Mononuclear cell (primary cell): ENCODE data around the gene EPHA2. TPM values are rescaled to one million over a fixed set of nuclear protein-coding genes. Genes with fewer than 3 reads are reported as not detected.
A peak's percentile ranks its signal among the peaks of the same experiment; 100 is the strongest.
"Not testable (repeated sequence)": the region's sequence is repeated elsewhere in the genome, so short reads cannot be mapped to it uniquely, and the experiment has no call there.

Experiments
- H3K27me3 ChIP-seq: 2 replicates; pipeline ENCODE4 v1.6.0; 2011; ENCODE audit warnings: low read length, control low read depth; ENCODE audit not compliant: insufficient read depth
- H3K4me1 ChIP-seq: 2 replicates; pipeline ENCODE4 v1.5.1; 2011; ENCODE audit warnings: mild to moderate bottlenecking, low read length, control low read depth; ENCODE audit not compliant: insufficient read depth
- H3K4me3 ChIP-seq: 2 replicates; pipeline ENCODE4 v1.5.1; 2011; ENCODE audit warnings: mild to moderate bottlenecking, low read length, moderate library complexity
- H3K9me3 ChIP-seq: 2 replicates; pipeline ENCODE4 v1.5.1; 2011; ENCODE audit warnings: low read depth, mild to moderate bottlenecking, control low read depth, low read length
- total RNA-seq: library from RNA; depleted of rRNA; stranded (reverse); fragments of >200 nt; gene quantifications from one replicate; pipeline ENCODE4 v1.2.3, GENCODE V29; 2012

The EPHA2 gene
- total RNA-seq, 1 donor = 0.63 TPM

DNA sequence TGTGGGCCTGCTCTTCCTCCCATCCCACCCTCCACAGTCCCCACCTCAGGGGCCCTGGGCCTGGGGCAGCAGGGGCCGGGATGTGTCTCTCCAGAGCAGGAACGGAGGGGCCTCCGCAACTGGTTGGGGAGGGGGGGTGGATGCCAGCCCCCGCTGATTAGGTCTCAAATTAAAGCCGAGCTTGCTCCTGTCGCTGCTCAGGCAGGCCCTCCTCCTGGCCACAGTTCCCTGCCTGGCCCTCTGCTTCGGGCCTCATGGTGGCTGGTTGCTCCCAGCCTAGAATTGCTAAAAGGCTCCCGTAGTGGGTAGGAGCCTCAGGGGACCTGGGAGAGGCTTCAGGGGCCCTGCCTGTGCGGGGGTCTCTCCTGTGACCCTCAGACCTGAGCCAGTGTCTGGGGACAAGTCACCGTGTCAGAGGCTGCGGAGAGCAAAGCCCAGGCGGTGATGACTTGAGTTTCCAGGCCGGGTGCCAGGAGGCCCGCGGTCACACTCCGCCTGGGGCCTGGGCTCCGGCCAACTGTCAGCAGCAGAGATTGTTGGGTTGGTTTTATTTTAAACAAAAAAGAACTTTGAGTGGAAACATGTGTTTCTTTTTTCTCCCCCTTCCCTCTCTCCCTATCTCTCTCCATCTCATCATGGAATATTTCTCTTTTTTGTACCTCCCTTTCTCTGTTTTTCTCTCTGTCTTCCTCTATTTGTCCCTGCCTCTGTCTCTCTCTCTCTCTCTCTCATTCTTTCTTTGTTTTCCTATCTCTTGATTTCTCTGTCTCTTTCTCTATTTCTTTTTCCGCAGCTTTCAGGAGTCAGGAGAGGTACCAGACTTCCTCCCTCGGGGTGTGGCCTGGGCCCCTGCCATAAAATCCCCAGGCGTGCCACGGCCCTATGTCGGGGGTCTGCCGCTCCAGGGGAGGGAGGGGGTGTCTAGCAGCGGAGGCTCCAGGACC is 20.0 kb upstream of the EPHA2 start:
- Histone ChIP-seq H3K9me3 (no peaks in the 10 kb centered on the region), H3K4me3 (no peak overlapping the region), H3K4me1 (peaks cover 13% of the 10 kb centered on the region), H3K27me3 (no peaks in the 10 kb centered on the region)

DNA sequence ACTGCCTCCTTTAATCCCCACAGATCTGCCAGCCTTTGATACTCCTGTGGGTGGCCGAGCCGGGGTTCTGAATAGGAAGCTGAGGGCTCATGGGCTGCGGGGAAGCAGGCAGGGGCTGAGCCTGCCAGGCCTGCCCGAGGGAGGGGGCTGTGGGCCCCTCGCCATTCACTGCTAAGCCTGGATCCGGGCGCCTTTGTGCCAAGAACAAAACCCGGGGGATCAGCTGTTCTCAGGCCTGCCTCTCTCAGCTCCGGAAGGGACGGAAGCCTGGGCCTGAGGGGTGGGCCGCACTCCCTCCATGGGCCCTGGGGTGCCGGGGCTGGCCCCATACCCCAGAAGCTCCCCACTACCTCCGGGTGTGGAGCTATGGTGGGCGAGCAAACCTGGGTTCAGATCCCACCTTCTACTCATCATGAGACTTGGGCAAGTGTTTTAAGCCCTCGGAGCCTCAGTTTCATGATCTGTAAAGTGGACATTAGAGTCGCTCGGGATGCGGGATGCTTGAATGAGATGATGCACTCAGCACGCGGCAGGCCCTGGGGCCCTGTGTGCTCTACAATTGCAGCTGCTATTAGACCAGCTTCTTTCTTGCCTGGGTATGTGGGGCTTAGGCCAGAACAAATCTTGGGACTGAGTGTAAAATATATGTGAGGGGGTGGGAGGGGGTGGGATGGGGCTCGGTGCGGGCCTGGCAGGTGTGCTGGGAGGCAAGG is 19.2 kb upstream of the EPHA2 start:
- no peaks in the 10 kb centered on the region for H3K27me3 ChIP-seq
- no peaks in the 10 kb centered on the region for H3K9me3 ChIP-seq
- peaks cover 13% of the 10 kb centered on the region for H3K4me1 ChIP-seq
- H3K4me3 ChIP-seq = no peak overlapping the region

DNA sequence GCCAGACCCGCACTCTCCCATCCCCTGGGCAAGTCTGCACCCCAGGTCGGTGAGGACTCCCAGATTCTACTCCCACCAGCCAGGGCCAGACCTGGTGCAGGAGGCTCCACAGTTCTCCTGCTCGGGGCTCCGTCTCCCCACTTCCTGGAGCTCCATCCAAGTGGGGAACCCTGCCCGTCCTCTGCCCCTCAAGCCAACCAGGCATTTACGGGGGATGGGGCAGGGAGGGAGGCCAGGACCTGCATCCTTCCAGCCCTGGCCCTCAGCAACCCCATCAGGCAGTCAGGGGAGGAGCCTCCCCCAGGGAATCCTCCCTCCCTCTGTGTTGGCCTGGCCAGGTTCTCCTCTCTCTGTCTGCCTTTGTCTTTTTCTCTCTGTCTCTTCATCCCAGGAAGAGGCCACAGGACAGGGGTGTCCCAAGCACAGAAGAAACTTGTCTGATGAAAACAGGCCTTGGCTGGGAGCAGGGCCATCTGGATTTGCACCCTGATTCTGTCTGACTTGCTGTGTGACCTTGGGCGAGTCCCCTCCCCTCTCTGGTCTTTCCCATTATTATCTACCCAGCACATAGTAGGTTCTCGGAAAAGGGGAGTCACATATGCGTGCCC is 18.5 kb upstream of the EPHA2 start:
- H3K27me3 ChIP-seq = no peaks in the 10 kb centered on the region
- H3K4me3 ChIP-seq = no peak overlapping the region
- no peaks in the 10 kb centered on the region for H3K9me3 ChIP-seq
- H3K4me1 ChIP-seq = peaks cover 13% of the 10 kb centered on the region

DNA sequence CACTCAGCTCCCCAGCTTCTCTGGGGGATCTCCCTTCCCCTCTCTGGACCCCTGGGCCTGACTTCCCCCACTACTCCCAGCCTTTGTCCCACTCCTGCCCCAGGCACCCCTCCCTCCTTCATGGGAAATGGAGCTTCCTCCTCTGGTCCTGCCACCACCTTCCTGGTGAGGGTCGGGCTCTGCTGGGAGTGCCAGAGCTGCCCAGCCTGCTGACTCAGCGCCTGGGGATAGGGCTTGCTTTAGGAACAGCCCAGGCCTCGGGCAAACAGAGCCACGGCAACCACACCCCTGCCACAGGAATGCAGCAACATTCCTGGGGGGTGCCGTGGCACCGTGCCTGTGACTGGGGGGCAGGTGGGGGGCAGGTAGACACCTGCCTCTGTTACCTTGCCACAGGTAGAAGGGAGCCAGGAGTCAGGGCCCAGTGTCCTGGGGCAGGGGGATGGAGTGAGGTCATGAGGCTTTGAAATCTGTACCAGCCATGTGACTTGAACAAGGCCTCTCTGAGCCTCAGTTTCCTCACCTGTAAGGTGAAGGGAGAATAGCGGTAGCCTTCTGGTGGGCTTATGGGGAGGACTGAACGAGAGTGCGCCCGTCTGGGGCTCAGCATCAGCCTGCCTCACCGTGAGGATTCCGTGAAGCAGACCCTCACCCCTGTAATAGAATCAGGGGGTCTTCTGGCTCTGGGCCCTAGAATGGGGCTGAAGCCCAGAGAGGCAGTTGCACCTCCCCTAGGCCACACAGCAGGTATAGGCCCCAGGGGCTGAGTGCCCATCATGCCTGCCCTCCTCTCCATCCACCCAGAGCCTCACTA is 17.8 kb upstream of the EPHA2 start:
- H3K27me3 ChIP-seq = peaks cover 4% of the 10 kb centered on the region
- H3K4me3 ChIP-seq = no peak overlapping the region
- no peaks in the 10 kb centered on the region for H3K9me3 ChIP-seq
- peaks cover 19% of the 10 kb centered on the region for H3K4me1 ChIP-seq

DNA sequence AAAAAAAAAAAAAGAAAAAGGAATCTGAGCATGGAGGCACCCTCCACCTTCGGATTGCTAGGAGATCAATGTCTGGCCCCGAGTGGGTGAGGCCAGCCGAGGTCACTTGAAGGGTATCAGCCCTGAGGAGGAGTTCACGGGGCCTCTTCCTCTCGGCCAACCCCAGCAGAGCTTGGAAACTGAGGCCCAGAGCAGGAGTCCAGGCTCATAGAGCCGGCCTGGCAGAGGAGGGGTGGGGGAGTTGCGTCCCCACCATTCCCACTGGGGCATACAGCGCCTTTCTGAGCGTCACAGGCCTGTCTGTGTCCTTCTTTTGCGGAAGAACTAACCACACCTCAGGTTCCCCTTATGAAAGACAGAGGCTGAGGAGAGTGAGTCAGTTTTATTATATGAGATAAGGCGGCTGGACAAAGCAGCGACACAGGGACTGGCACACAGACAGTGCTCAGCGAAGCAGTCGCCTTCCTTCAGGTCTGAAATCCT is 17.1 kb upstream of the EPHA2 start:
- Histone ChIP-seq H3K4me1 (peaks cover 25% of the 10 kb centered on the region), H3K27me3 (peaks cover 10% of the 10 kb centered on the region), H3K9me3 (no peaks in the 10 kb centered on the region), H3K4me3 (no peak overlapping the region)

DNA sequence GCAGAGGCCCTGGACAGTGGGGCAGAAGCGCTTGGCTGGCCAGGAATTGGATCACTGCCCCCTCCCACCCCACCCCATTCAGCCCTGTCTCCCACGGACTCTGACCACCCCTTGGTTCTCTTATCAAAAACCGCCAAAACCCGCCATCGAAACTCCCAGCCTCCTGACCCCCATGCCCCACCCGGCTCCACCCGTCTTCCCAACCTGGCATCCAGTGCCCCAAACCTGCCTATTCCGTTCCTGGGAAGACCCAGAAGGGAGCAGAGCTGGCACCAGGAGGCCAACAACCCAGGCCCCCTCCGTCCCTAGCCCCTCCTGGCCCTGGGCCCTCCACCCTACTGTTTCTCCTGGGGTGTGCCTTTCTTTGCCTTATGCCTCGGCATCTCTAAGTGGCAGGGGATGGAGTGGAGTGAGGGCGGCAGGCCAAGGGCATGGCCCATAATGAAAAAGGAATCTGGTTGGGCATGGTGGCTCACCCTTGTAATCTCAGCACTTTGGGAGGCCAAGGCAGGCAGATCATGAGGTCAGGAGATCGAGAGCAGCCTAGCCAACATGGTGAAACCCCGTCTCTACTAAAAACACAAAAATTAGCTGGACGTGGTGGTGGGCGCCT is 16.5 kb upstream of the EPHA2 start:
- no peak overlapping the region for H3K4me3 ChIP-seq
- no peaks in the 10 kb centered on the region for H3K9me3 ChIP-seq
- H3K27me3 ChIP-seq = peaks cover 11% of the 10 kb centered on the region
- peaks cover 29% of the 10 kb centered on the region for H3K4me1 ChIP-seq

DNA sequence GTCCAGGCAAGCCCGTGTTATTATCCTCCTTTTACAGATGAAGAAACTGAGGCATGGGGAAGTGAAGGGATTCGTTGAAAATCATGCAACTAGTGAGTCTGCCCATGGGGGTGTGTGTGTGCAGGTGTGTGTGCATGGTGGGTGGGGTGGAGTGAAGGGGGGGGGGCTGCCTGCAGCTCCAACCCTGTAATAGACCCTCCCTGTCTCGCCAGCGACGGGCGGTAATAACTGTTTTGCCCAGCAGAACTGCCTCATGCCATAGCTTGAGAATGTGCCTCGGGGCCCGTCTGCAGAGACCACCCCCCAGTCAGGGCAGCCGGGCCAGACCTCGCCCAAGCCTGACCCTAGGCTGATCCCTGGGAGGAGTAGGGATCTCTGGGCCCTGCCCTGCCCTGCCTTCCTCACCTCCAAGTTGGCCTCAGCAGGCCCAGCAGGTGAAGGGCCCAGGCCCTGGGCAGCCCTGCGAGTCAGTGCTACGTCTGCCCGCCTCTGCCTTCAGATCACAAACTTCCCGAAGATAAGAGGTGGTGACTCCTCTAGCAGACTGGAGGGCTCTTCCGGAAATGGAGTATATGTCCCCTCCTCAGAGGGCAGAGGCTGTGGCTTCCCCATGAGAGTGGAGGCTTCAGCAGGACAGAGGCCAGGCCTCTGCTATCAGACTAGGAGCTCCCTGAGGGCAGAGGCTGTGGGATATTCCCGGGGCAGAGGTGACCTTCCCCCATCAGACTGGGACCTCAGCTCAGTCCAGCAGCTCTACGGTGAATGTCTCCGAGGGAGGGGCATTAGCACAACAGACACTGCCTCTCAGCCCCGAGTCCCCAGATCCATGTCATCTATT is 15.7 kb upstream of the EPHA2 start:
- Histone ChIP-seq H3K4me3 (no peak overlapping the region), H3K27me3 (peaks cover 11% of the 10 kb centered on the region), H3K9me3 (no peaks in the 10 kb centered on the region), H3K4me1 (peaks cover 31% of the 10 kb centered on the region)

DNA sequence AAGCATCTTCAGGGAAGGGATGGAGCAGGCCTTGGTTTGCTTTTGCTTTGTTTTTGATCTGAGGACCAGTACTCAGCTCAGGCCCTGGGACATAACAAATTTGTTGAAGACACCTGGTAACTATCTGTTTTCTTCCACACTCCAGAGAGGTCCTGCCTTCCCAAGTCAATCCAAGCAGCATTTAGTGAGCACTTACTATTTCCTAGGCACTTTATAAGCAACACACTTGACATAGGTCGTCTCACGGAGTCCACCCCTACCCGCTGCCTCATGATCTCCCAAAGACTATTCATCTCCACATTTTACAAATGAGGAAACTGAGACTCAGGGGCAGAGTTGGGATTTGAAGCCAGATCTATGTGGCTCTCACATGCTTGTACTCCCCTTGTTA is 14.4 kb upstream of the EPHA2 start:
- peaks cover 31% of the 10 kb centered on the region for H3K4me1 ChIP-seq
- peaks cover 11% of the 10 kb centered on the region for H3K27me3 ChIP-seq
- no peaks in the 10 kb centered on the region for H3K9me3 ChIP-seq
- H3K4me3 ChIP-seq = no peak overlapping the region

DNA sequence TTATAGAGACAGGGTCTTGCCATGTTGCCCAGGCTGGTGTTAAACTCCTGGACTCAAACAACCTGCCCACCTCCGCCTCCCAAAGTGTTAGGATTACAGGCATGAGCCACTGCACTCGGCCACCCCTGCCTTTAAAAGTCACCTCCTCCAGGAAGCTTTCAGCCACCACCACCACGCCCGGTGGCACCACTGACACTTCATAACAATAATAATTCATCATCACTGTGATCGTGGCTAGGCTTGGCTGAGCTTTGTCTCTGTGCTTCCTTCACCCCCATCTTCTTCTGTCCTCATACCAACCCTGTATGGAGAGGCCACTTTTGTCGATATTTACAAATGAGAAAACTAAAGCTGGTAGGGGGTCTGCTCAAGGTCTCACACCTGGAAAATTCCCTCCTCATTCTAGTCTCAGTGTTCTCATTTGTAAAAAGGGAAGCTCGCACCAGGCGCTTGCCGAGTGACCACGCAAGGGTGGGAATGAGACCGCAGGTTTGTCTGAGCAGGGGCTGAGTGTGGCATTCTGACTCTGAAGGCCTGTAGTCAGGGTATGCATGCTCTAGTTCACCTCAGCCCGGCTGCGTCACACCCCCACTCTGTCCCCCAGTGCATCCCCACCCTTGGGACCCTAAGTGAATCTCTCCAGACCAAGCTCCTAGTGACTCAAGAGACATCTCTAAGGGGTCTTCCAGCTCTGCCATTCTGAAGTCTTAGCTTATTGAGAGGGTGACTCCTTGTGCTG is 12.9 kb upstream of the EPHA2 start:
- no peaks in the 10 kb centered on the region for H3K9me3 ChIP-seq
- H3K4me3 ChIP-seq = no peak overlapping the region
- peaks cover 25% of the 10 kb centered on the region for H3K4me1 ChIP-seq
- peaks cover 11% of the 10 kb centered on the region for H3K27me3 ChIP-seq

DNA sequence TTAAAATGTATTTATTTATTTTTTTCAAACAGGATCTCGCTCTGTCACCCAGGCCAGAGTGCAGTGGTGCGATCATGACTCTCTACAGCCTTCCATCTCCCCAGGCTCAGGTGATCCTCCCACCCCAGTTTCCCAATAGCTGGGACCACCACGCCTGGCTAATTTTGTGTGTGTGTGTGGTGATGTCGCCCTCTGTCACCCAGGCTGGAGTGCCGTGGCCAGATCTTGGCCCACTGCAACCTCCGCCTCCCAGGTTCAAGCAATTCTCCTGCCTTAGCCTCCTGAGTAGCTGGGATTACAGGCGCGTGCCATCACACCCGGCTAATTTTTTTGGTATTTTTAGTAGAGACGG is 12.3 kb upstream of the EPHA2 start:
- H3K4me1 ChIP-seq = peaks cover 20% of the 10 kb centered on the region
- H3K4me3 ChIP-seq = peak overlapping the region; percentile 24
- H3K9me3 ChIP-seq = not testable (repeated sequence)
- H3K27me3 ChIP-seq = peaks cover 11% of the 10 kb centered on the region

DNA sequence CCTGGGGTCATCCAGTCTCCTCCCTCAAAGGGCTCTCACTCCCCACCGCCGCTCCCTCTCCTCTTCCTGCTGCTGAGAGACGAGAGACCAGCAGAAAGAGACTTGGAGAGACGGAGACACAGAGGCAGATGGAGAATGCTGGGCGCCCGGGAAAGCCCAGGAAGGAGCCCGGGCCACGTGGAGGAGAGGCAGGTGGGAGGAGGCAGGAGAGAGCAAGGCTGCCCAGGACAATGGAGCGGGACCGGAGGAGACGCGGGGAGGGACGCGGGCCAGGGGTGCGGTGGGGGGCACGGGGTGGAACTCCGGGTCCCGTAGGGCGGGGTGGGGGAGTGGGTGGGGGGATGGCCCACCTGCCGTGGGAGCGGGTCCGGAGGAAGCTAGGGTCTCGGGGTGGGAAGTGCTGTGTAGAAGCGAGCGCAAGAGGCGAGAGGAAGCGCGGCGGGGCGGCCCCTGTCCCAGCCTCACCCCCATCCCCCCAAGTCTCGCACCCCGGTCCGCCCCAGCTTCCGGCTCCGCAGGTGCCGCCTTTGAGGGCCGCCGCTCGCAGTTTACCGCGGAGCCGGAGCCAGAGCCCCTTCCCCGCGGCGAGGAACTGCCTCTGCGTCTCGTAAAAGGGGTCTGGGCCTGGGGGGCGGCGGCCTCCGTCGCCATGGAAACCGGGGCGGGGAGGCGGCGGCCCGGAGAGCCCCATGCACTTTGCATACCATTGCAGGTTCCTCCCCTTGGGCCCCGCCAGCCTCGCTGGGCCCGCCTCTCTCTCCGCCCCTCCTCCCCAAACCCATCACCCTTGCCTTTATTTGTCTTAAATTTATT is 11.7 kb upstream of the EPHA2 start:
- Histone ChIP-seq H3K4me1 (peaks cover 26% of the 10 kb centered on the region), H3K27me3 (peaks cover 11% of the 10 kb centered on the region), H3K9me3 (no peaks in the 10 kb centered on the region), H3K4me3 (peak overlapping the region; percentile 24)

DNA sequence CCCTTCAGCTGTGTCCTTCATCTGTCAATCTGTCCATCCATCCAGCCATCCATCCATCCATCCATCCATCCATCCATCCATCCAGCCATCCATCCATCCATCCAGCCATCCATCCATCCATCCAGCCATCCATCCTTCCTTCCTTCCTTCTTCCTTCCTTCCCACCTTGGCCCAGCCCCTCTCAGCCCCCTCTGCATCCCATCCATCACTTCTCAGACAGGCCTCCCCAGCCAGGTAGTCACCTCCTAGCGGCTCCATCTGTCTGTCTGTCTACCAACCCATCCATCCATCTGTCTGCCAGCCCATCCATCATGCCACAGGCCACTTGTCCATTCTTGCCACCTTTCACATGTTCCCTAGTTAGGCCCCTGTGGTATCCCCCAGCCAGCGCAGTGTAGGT is 10.2 kb upstream of the EPHA2 start:
- Histone ChIP-seq H3K27me3 (peaks cover 13% of the 10 kb centered on the region), H3K4me1 (peaks cover 33% of the 10 kb centered on the region), H3K4me3 (no peak overlapping the region), H3K9me3 (no peaks in the 10 kb centered on the region)
